ENCODE measurements around the gene ENOX2.

ENOX2 gene

GRCh38 chrX:130756233-130756632 is 146.8 kb downstream of the ENOX2 start:
- no peak for TF ChIP-seq CTCF (IDR thresholded peaks at IDR 0.05; ENCODE audit: low read depth, low read length, missing control alignments)
- H3K4me3 ChIP-seq (ENCODE audit: low read depth, low read length), result no peak overlapping the region
- DNase-seq, result no peak
- no peaks in the 10 kb centered on the region for H3K27me3 ChIP-seq (replicated peaks)
- H3K36me3 ChIP-seq (replicated peaks), result no peaks in the 10 kb centered on the region
- in situ Hi-C loops (cut with HindIII; ENCODE audit: low pct_ligation_motif_present, low sequenced_read_pairs), result no loop called here
- no peak overlapping the region for H3K27ac ChIP-seq

DNA sequence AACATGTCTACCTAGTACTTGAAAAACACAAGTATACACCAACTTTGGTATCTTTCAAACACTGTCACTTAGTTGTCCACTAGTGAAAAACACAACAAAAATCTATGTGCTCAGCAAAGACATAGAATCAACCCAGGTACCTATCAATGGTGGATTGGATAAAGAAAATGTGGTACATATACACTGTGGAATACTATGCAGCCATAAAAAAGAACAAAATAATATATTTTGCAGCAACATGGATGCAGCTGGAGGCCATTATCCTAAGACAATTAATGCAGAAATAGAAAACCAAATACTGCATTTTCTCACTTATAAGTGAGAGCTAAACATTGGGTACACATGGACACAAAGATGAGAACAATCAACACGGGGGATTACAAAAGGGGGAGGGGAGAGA is 148.7 kb downstream of the ENOX2 start:
- Histone ChIP-seq H3K27me3 (replicated peaks) (no peaks in the 10 kb centered on the region), H3K36me3 (replicated peaks) (no peaks in the 10 kb centered on the region), H3K27ac (no peak overlapping the region), H3K4me3 (ENCODE audit: low read depth, low read length) (no peak overlapping the region)
- no peak for DNase-seq
- no peak for TF ChIP-seq CTCF (IDR thresholded peaks at IDR 0.05; ENCODE audit: low read depth, low read length, missing control alignments)
- in situ Hi-C loops (cut with HindIII; ENCODE audit: low pct_ligation_motif_present, low sequenced_read_pairs), result no loop called here

GRCh38 chrX:130746709-130747342 is 156.2 kb downstream of the ENOX2 start:
- Histone ChIP-seq H3K36me3 (replicated peaks) (no peaks in the 10 kb centered on the region), H3K27ac (no peak overlapping the region), H3K27me3 (replicated peaks) (no peaks in the 10 kb centered on the region), H3K4me3 (ENCODE audit: low read depth, low read length) (no peak overlapping the region)
- no peak for TF ChIP-seq CTCF (IDR thresholded peaks at IDR 0.05; ENCODE audit: low read depth, low read length, missing control alignments)
- in situ Hi-C loops (cut with HindIII; ENCODE audit: low pct_ligation_motif_present, low sequenced_read_pairs), result no loop called here
- DNase-seq, result no peak

GRCh38 chrX:130746077-130746476 is 156.9 kb downstream of the ENOX2 start:
- no peaks in the 10 kb centered on the region for H3K36me3 ChIP-seq (replicated peaks)
- no peak overlapping the region for H3K4me3 ChIP-seq (ENCODE audit: low read depth, low read length)
- H3K27ac ChIP-seq, result no peak overlapping the region
- DNase-seq, result no peak
- H3K27me3 ChIP-seq (replicated peaks), result no peaks in the 10 kb centered on the region
- in situ Hi-C loops (cut with HindIII; ENCODE audit: low pct_ligation_motif_present, low sequenced_read_pairs), result no loop called here
- no peak for TF ChIP-seq CTCF (IDR thresholded peaks at IDR 0.05; ENCODE audit: low read depth, low read length, missing control alignments)

DNA sequence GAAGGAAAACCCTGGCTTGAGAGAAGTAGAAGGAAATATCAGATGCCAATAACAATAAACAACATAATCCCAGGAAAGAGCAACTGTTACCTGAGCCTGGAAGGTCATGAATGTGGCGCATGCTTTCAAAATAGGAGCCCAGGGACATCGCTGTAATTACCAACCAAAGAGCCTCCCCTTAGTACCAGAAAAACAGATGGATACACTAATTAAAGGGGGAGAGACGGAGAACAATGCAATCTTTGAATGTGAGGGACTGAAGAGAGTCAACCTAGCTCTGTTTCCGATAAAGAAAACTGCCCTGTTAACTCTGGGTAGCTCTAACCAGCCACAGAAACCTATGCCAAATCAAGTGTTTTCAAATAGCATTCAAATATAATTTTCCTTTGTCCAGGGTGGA is 161.4 kb downstream of the ENOX2 start:
- no peaks in the 10 kb centered on the region for H3K27me3 ChIP-seq (replicated peaks)
- no peak for TF ChIP-seq CTCF (IDR thresholded peaks at IDR 0.05; ENCODE audit: low read depth, low read length, missing control alignments)
- in situ Hi-C loops (cut with HindIII; ENCODE audit: low pct_ligation_motif_present, low sequenced_read_pairs), result no loop called here
- DNase-seq, result no peak
- H3K36me3 ChIP-seq (replicated peaks), result no peaks in the 10 kb centered on the region
- no peak overlapping the region for H3K27ac ChIP-seq
- H3K4me3 ChIP-seq (ENCODE audit: low read depth, low read length), result no peak overlapping the region

DNA sequence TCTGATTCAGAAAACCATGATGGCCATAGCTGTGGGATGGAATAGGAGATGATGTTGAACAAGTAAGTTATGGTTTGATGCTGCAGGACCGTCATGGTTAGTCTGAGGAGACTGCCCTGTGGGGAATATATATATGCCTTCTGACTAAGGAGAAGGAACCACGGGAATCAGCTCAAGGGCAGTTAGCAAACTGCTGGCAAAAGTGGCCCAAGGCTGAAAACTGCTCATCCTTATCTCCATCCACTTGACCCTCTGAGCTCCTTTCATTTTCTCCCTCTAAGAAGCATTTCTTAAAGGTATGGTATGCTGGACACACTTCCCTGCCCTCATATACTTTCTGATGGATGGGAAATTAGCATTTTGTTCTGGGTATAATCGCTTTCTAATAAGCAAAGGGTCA is 161.9 kb downstream of the ENOX2 start:
- Histone ChIP-seq H3K4me3 (ENCODE audit: low read depth, low read length) (no peak overlapping the region), H3K27me3 (replicated peaks) (no peaks in the 10 kb centered on the region), H3K36me3 (replicated peaks) (no peaks in the 10 kb centered on the region), H3K27ac (no peak overlapping the region)
- TF ChIP-seq CTCF (IDR thresholded peaks at IDR 0.05; ENCODE audit: low read depth, low read length, missing control alignments), result no peak
- DNase-seq, result no peak
- in situ Hi-C loops (cut with HindIII; ENCODE audit: low pct_ligation_motif_present, low sequenced_read_pairs), result no loop called here

Measured in brain microvascular endothelial cell (primary cell).